Measurements from ENCODE around the gene RPL22. TPM values are rescaled to one million over a fixed set of nuclear protein-coding genes. Genes with fewer than 3 reads are reported as not detected.

The RPL22 gene
- total and polyA plus RNA-seq, 2 of the 13 experiments (the other 11 are each of a cell fraction or from before 2014, with no cell fraction given) = 214 to 545 TPM

GRCh38 chr1:6199298-6200187, at the start of gene RPL22 (continued):
- peak; percentile 83; the same call in 1 of the 2 replicates for TF ChIP-seq CBX5 (CRISPR knock-in tag; IDR thresholded peaks at IDR 0.05; ENCODE audit: borderline replicate concordance)
- TF ChIP-seq GZF1 (CRISPR knock-in tag; IDR thresholded peaks at IDR 0.05) = no peak
- peak; percentile 97 for TF ChIP-seq SRF (IDR thresholded peaks at IDR 0.05; ENCODE audit: low read depth, low read length)
- TF ChIP-seq ZNF552 (CRISPR knock-in tag; IDR thresholded peaks at IDR 0.05; ENCODE audit: borderline replicate concordance) = peak; percentile 60
- TF ChIP-seq ZNF253 (CRISPR knock-in tag; IDR thresholded peaks at IDR 0.05; ENCODE audit: borderline replicate concordance) = peak; percentile 70; the same call in 1 of the 2 replicates
- TF ChIP-seq AGO2 (optimal IDR thresholded peaks at IDR 0.05; ENCODE audit: low read depth, low read length) = peak; percentile 95
- TF ChIP-seq PCBP1 (IDR thresholded peaks at IDR 0.05; ENCODE audit: borderline replicate concordance, low read depth, low read length) = no peak
- peak; percentile 85 for TF ChIP-seq SNAPC2 (CRISPR knock-in tag; IDR thresholded peaks at IDR 0.05)
- TF ChIP-seq ZNF10 (CRISPR knock-in tag; IDR thresholded peaks at IDR 0.05; ENCODE audit: borderline replicate concordance, low read depth) = no peak
- TF ChIP-seq NCOA5 (CRISPR knock-in tag; IDR thresholded peaks at IDR 0.05) = no peak
- TF ChIP-seq KDM4B (CRISPR knock-in tag; IDR thresholded peaks at IDR 0.05) = no peak
- TF ChIP-seq ZNF251 (CRISPR knock-in tag; IDR thresholded peaks at IDR 0.05) = no peak
- no peak for TF ChIP-seq TCF7L2 (IDR thresholded peaks at IDR 0.05; ENCODE audit: low read depth, low read length)
- no peak for TF ChIP-seq ATF7 (IDR thresholded peaks at IDR 0.05)
- peak; percentile 90 for TF ChIP-seq ATF7 (CRISPR knock-in tag; IDR thresholded peaks at IDR 0.05)
- TF ChIP-seq DMAP1 (CRISPR knock-in tag; IDR thresholded peaks at IDR 0.05) = peak; percentile 99
- TF ChIP-seq KDM1A (CRISPR knock-in tag; IDR thresholded peaks at IDR 0.05) = no peak
- TF ChIP-seq PPARG (CRISPR knock-in tag; conservative IDR thresholded peaks at IDR 0.05) = no peak
- TF ChIP-seq ARNTL (CRISPR knock-in tag; IDR thresholded peaks at IDR 0.05) = peak; percentile 66; the same call in 1 of the 2 replicates
- TF ChIP-seq SMARCE1 (IDR thresholded peaks at IDR 0.05; ENCODE audit: borderline replicate concordance) = no peak
- peak; percentile 46; the same call in 1 of the 2 replicates for TF ChIP-seq SIN3B (IDR thresholded peaks at IDR 0.05; ENCODE audit: low read length)
- 0 out of 2 replicates have a peak, but pooled peaks have one; percentile 23 for TF ChIP-seq IRF1 (CRISPR knock-in tag; IDR thresholded peaks at IDR 0.05; ENCODE audit: low read depth)
- peak; percentile 72 for TF ChIP-seq ELF1 (CRISPR knock-in tag; IDR thresholded peaks at IDR 0.05)
- TF ChIP-seq FOXK2 (IDR thresholded peaks at IDR 0.05) = peak; percentile 92
- TF ChIP-seq MIER2 (CRISPR knock-in tag; IDR thresholded peaks at IDR 0.05) = peak; percentile 70; the same call in 1 of the 2 replicates
- TF ChIP-seq ZNF232 (CRISPR knock-in tag; IDR thresholded peaks at IDR 0.05; ENCODE audit: borderline replicate concordance) = peak; percentile 54; the same call in 1 of the 2 replicates
- 0 out of 2 replicates have a peak, but pooled peaks have one; percentile 13 for TF ChIP-seq KDM6A (CRISPR knock-in tag; IDR thresholded peaks at IDR 0.05; ENCODE audit: low read depth)
- TF ChIP-seq HMGXB4 (CRISPR knock-in tag; IDR thresholded peaks at IDR 0.05; ENCODE audit: borderline replicate concordance in 1 of 2, low read depth in 1 of 2) = peak; percentile 83 to 96
